ENCODE data around the gene TOR1A.

GRCh38 chr9:129868023-129868871 lies 44.3 kb upstream of the TOR1A start:
- TF ChIP-seq CTCF (conservative IDR thresholded peaks at IDR 0.05) (no peak), ZFX (IDR thresholded peaks at IDR 0.05) (no peak)

Measured in C4-2B (cell line).